MG63 (cell line): ENCODE results near the gene ZNF185. TPM values are rescaled to one million over a fixed set of nuclear protein-coding genes. Genes with fewer than 3 reads are reported as not detected.

Experiments
- DNase-seq: peaks from one replicate; pipeline ENCODE4 v3.0.0-alpha.2; 2020
- H3K27me3 ChIP-seq: fragments of 250-450 bp; sonication (Bioruptor Pico); 2 replicates; pipeline ENCODE4 v1.5.1; 2020; ENCODE audit warnings: mild to moderate bottlenecking, moderate library complexity
- H3K36me3 ChIP-seq: fragments of 250-450 bp; sonication (Bioruptor Pico); 2 replicates; pipeline ENCODE4 v1.5.1; 2020; ENCODE audit warnings: mild to moderate bottlenecking, moderate library complexity
- H3K4me3 ChIP-seq: fragments of 250-450 bp; sonication (Bioruptor Pico); 2 replicates; pipeline ENCODE4 v1.5.1; 2020; ENCODE audit warnings: mild to moderate bottlenecking, moderate library complexity
- H3K9me3 ChIP-seq: fragments of 250-450 bp; sonication (Bioruptor Pico); 2 replicates; pipeline ENCODE4 v1.5.1; 2020; ENCODE audit warnings: mild to moderate bottlenecking, moderate library complexity
- total RNA-seq: library from RNA; depleted of rRNA; stranded (reverse); fragments of >200 nt; shearing (Covaris generic); gene quantifications from 2 replicates; pipeline ENCODE4 v1.2.3, GENCODE V29; 2014; ENCODE audit warnings: low replicate concordance; rRNA removed

ZNF185 gene
- total RNA-seq, result 0.63 and 2.4 TPM in 2 replicates

DNA sequence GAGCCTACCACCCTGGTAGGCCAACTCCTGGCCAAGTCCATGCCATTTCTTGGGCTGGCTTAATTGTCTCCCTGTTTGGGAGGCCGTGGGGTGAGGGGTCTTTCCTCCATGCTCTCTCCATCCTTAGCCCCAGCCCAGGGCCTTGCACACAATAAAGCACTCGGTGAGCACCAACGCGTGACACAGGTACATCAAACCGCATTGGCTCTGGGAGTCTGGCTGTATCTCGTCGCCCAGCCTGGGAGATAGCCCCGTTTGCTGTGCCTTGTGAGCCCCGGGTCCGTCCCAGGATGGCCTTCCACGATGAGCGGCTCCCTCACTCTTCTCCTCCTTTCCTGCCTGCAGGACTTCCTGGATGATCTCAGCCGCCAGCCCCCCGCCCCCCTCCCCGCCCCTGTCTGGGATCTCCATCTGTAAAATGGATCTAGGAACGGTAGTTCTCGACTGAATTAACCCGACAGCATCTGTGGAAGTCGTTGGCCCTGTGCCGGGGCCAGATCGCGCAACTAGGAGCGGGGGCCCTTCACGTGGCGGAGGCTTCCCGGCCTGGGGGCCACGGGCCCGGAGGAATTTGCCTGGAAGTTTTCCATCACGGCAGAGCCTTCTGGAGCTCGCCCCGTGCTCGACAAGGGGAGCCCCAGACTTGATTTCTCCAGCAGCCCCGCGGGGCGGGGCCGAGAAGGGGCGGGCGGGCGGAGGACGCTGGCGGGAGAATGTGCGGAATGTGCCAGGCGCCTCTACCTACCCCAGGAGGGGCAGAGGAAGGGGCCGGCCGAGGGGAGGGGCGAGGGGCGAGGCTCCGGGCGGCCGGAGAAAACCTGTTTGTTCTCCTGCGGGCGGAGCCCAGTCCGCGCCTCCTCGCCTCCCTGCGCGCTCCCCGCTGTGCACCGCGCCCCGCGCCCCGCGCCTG, at the start of gene ZNF185:
TSS of gene ZNF185 (plus strand) at position 846 of the 910 bp plus-strand sequence. CDS start 16,423 bp downstream, outside the sequence.
- H3K9me3 ChIP-seq, result no peaks in the 10 kb centered on the region
- no peak for DNase-seq
- H3K27me3 ChIP-seq, result no peaks in the 10 kb centered on the region
- H3K4me3 ChIP-seq, result no peak within 1 kb of the TSS
- no peaks in the 10 kb centered on the region for H3K36me3 ChIP-seq

GRCh38 chrX:152850465-152850864, 47.4 kb upstream of the ZNF185 start:
- DNase-seq, result no peak
- Histone ChIP-seq H3K27me3 (no peaks in the 10 kb centered on the region), H3K36me3 (no peaks in the 10 kb centered on the region; the same call in 1 of the 2 replicates), H3K9me3 (no peaks in the 10 kb centered on the region), H3K4me3 (no peak overlapping the region)

DNA sequence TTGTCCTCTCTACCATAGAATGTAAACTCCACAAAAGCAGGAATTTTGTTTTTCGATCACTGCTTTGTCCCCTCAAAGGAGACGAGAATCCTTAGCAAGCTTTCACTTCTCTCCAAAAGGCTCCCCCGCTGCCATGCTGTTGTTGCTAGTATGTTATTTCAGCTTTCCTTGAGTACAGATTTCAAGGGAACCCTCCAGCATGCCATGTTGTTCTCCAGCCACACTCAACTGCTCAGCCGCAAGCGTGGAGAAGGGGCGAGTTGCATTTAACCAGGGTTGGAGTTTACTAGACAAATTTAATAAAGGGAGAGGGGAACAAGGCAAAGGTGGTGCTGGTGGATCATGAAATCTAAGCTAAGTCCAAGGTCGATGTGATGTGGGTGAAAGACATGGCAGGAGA, 43.9 kb upstream of the ZNF185 start:
- no peak overlapping the region for H3K4me3 ChIP-seq
- no peaks in the 10 kb centered on the region for H3K27me3 ChIP-seq
- no peaks in the 10 kb centered on the region for H3K9me3 ChIP-seq
- no peaks in the 10 kb centered on the region; the same call in 1 of the 2 replicates for H3K36me3 ChIP-seq
- no peak for DNase-seq

- DNase-seq, result no peak
- H3K9me3 ChIP-seq, result no peaks in the 10 kb centered on the region
- H3K4me3 ChIP-seq, result no peak overlapping the region
- H3K36me3 ChIP-seq, result peaks cover under 1% of the 10 kb centered on the region
- no peaks in the 10 kb centered on the region for H3K27me3 ChIP-seq
Observed at GRCh38 chrX:152861116-152861515, 36.8 kb upstream of the ZNF185 start.

- H3K36me3 ChIP-seq, result peaks cover 4% of the 10 kb centered on the region
- H3K4me3 ChIP-seq, result no peak overlapping the region
- H3K9me3 ChIP-seq, result no peaks in the 10 kb centered on the region
- no peaks in the 10 kb centered on the region for H3K27me3 ChIP-seq
- no peak for DNase-seq
Observed at GRCh38 chrX:152861826-152862225, 36.0 kb upstream of the ZNF185 start.

DNA sequence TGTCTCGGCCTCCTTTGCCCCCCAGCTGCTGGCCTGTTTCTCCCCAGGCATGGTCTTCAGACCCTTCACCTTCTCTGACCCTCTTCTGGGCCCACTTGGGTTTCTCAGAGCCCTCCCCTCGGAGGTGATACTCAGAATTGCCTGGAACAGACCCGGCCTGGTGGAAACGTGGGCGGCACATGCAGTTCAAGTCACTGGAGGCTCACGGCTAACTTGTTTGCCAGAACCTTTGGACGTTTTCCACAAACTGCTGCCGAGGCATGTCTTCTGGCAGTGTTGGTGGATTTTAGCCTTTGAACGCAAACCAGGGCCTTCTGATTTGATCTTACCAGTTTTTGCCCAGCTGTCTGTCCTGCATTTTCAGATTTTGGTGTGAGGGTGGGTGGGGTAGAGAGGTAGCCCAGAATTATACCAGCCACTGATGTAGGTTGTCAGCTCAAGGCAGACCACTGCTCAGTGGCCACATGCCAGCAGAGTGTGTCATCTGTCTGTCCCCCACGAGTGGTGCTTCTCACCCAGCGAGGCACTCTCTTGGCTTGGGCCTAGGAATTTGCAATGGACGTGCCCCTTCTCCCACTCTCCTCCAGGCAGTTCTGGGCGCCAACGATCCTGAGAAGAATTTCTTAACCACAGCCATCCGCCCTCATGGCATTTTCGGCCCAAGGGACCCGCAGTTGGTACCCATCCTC, 32.5 kb upstream of the ZNF185 start:
- no peaks in the 10 kb centered on the region for H3K9me3 ChIP-seq
- peak; percentile 50 for DNase-seq
- H3K4me3 ChIP-seq, result no peak overlapping the region
- no peaks in the 10 kb centered on the region for H3K27me3 ChIP-seq
- H3K36me3 ChIP-seq, result peaks cover 4% of the 10 kb centered on the region

DNA sequence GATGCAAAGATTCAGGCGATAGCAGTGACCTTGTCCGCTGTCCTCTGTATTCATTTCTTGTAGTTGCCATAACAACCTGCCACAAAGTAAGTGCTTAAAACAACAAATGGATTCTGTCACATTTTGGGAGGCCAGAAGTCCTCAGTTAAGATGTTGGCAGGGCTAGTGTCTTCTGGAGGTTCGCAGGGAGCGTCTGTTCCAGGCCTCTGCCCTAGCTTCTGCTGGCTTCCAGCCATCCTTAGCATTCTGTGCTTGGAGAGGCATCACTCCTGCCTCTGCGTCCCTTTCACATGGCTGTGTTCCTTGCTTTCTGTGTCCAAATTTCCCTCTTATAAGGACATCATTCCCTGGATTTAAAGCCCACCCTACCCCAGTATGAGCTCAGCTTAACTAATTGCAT, 31.5 kb upstream of the ZNF185 start:
- peaks cover 4% of the 10 kb centered on the region for H3K36me3 ChIP-seq
- H3K9me3 ChIP-seq, result no peaks in the 10 kb centered on the region
- DNase-seq, result no peak
- no peaks in the 10 kb centered on the region for H3K27me3 ChIP-seq
- no peak overlapping the region for H3K4me3 ChIP-seq

- H3K9me3 ChIP-seq, result no peaks in the 10 kb centered on the region
- H3K27me3 ChIP-seq, result no peaks in the 10 kb centered on the region
- no peak for DNase-seq
- H3K36me3 ChIP-seq, result peaks cover 4% of the 10 kb centered on the region
- H3K4me3 ChIP-seq, result no peak overlapping the region
Observed at GRCh38 chrX:152869972-152870371, 27.9 kb upstream of the ZNF185 start.

GRCh38 chrX:152871260-152871659, 26.6 kb upstream of the ZNF185 start:
- Histone ChIP-seq H3K4me3 (no peak overlapping the region), H3K9me3 (no peaks in the 10 kb centered on the region), H3K36me3 (peaks cover 2% of the 10 kb centered on the region), H3K27me3 (no peaks in the 10 kb centered on the region)
- DNase-seq, result no peak

GRCh38 chrX:152872522-152872921, 25.3 kb upstream of the ZNF185 start:
- Histone ChIP-seq H3K9me3 (no peaks in the 10 kb centered on the region), H3K27me3 (no peaks in the 10 kb centered on the region), H3K4me3 (no peak overlapping the region), H3K36me3 (no peaks in the 10 kb centered on the region; the same call in none of the 2 replicates)
- DNase-seq, result no peak

GRCh38 chrX:152873361-152873760, 24.5 kb upstream of the ZNF185 start:
- H3K27me3 ChIP-seq, result no peaks in the 10 kb centered on the region
- no peaks in the 10 kb centered on the region for H3K9me3 ChIP-seq
- H3K36me3 ChIP-seq, result no peaks in the 10 kb centered on the region; the same call in none of the 2 replicates
- no peak overlapping the region for H3K4me3 ChIP-seq
- no peak for DNase-seq

DNA sequence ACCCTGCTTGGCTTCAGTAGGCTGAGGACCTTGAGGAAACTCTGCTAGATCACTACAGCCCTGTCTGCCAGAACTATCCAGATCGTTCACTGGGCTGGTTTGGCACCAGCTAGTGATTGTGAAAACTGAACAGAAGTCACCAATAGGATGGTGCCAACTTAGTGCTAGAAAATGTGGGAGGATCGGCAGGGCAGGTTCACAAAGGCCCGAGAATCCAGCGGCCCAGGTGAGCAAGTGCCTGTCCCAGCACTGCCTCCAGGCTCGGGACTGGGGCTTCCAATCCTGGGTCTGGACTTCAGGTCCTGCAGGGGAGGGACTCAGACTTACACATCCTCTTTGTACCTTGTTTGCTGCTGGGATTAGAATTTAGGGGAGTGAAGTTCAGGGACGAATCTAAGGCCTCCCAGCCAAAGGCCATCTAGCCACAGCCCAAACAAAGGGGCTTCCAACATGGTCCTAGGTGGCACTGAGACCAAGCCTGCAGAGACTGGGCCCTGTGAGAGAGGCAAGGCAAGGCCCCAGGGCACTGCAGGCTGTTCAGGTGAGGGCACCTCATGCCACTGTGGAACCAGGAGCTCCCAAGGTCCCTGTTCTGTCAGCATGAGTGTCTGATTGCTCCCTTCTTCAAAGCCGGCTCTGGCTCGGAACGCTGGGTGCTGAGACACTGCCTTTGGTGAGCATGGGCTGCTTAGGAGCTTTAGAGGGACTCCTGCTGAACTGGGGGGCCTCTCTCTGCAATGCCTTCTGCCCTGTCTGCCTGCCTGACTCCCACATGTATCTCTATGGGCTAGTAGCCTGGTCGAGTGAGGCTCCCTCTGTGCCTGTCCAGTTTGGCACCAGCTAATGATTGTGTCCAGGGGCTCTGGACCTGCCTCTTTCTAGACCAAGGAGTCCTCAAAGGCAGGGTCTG, 20.7 kb upstream of the ZNF185 start:
- Histone ChIP-seq H3K9me3 (no peaks in the 10 kb centered on the region), H3K36me3 (no peaks in the 10 kb centered on the region), H3K4me3 (no peak overlapping the region), H3K27me3 (no peaks in the 10 kb centered on the region)
- DNase-seq, result no peak

- H3K9me3 ChIP-seq, result no peaks in the 10 kb centered on the region
- H3K4me3 ChIP-seq, result no peak overlapping the region
- DNase-seq, result no peak
- no peaks in the 10 kb centered on the region for H3K27me3 ChIP-seq
- H3K36me3 ChIP-seq, result no peaks in the 10 kb centered on the region
Observed at GRCh38 chrX:152878976-152879755, 18.7 kb upstream of the ZNF185 start.

DNA sequence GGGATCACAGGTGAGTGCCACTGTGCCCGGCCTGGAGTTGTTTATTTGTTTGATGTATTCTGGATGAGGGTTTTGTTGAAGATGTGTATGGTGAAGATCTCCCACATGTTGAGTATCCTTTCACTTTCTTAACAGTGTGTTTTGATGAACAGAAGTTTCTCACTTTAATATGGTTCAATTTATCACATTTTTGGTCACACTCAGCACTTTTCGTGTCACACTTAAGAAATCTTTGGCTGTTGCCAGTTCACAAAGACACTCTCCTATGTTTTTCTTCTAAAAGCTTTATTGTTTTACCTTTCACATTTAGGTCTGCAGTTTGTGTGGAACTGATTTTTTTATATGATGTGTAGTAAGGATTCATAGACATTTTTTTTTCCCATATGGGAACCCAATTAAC, 16.6 kb upstream of the ZNF185 start:
- Histone ChIP-seq H3K36me3 (no peaks in the 10 kb centered on the region), H3K9me3 (no peaks in the 10 kb centered on the region), H3K27me3 (no peaks in the 10 kb centered on the region), H3K4me3 (no peak overlapping the region)
- DNase-seq, result no peak

DNA sequence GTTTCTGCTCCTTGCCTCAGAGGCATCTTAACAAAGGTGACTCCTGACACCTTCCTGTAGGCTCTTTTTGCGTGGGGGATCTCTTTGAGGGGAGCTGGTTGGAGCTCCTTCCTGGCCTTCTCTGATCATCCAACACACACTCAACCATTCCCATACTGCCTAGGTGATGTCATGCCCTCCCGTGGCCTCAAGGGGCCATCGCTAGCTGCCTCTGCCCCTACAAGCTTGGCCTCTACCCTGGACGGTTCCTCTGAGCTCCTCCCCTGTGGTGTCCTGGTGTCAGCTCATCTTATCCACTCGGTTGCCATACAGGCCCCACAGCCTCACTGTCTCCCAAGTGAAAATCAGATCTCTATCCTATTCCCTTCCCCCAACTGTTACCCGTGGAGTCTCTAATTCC, 13.7 kb upstream of the ZNF185 start:
- H3K9me3 ChIP-seq, result no peaks in the 10 kb centered on the region
- H3K36me3 ChIP-seq, result no peaks in the 10 kb centered on the region
- no peaks in the 10 kb centered on the region for H3K27me3 ChIP-seq
- no peak overlapping the region for H3K4me3 ChIP-seq
- DNase-seq, result no peak

DNA sequence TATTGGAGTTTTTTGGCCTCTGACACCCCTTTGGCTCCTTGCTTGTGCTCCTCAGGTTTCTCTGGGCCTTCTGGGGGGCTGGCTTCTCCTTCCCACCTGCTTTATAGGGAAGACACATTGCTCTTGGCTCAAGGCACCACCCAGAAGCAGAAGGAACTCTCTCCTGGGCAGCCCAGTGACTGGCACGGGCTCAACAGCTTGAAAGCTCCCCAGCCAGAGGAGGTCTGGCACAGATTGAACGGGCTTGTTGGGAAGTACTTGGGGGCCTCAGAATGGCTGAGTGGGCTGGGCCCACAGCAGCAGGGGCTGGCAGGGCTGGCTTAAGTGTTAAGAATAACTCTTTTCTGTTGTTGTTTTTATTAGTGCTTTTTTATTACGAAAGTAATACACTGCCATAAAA, 11.2 kb upstream of the ZNF185 start:
- no peaks in the 10 kb centered on the region for H3K27me3 ChIP-seq
- H3K9me3 ChIP-seq, result no peaks in the 10 kb centered on the region
- H3K36me3 ChIP-seq, result no peaks in the 10 kb centered on the region
- no peak for DNase-seq
- no peak overlapping the region for H3K4me3 ChIP-seq
